Transverse colon (tissue), 4 donors: ENCODE measurements around the gene MTURN. TPM values are rescaled to one million over a fixed set of nuclear protein-coding genes. Genes with fewer than 3 reads are reported as not detected.

Experiments
- DNase-seq: peaks from one replicate; pipeline ENCODE4 v3.0.0-alpha.2; 2019
- H3K27ac ChIP-seq, 4 donors: fragments of 200-600 bp; sonication (generic); 2 replicates each; pipeline ENCODE4 v1.5.1; 2016 to 2018; ENCODE audit warnings: inconsistent platforms in 4 of 4
- H3K27me3 ChIP-seq: fragments of 200-600 bp; sonication (generic); 2 replicates; pipeline ENCODE4 v1.5.1; 2017; ENCODE audit warnings: inconsistent platforms
- H3K36me3 ChIP-seq, 4 donors: fragments of 200-600 bp; sonication (generic); 2 replicates each; pipeline ENCODE4 v1.5.1; 2017 to 2019; ENCODE audit warnings: inconsistent platforms in 4 of 4
- H3K4me1 ChIP-seq, 4 donors: fragments of 200-600 bp; sonication (generic); 2 replicates each; pipeline ENCODE4 v1.5.1; 2017 to 2020; ENCODE audit warnings: inconsistent platforms in 4 of 4
- H3K4me3 ChIP-seq, 4 donors: fragments of 200-600 bp; sonication (generic); 1 replicate in 1 of 4; 2 replicates in 3 of 4; pipeline versions ENCODE4 v1.5.1 to v1.6.1; 2017 to 2019; ENCODE audit warnings: inconsistent platforms in 4 of 4
- H3K9me3 ChIP-seq, 2 donors: fragments of 200-600 bp; sonication (generic); 2 replicates each; pipeline ENCODE4 v1.5.1; 2017 to 2019; ENCODE audit warnings: inconsistent platforms in 2 of 2
- EP300 ChIP-seq: sonication (generic); formaldehyde crosslinking; IDR thresholded peaks from one replicate; pipeline ENCODE4 v1.6.1; 2017; ENCODE audit warnings: antibody characterized with exemption, low read depth
- POLR2A ChIP-seq: fragments of 450-650 bp; IDR thresholded peaks from one replicate; pipeline ENCODE4 v1.6.1; 2016; ENCODE audit warnings: antibody characterized with exemption, mild to moderate bottlenecking, moderate library complexity
- POLR2AphosphoS5 ChIP-seq, 3 donors: sonication (generic); formaldehyde crosslinking; IDR thresholded peaks; one replicate each; pipeline ENCODE4 v1.6.1; 2016; ENCODE audit warnings: antibody characterized with exemption in 3 of 3
- WGBS, 2 donors: methylation state at CpG; one replicate each; pipeline ENCODE4 v1.1.5; 2018; ENCODE audit warnings: low coverage in 1 of 2; 5-methylcytosine and 5-hydroxymethylcytosine counted together
- in situ Hi-C, 4 donors: fragments of 200-750 bp; cut with MboI; loops; one replicate each; pipeline versions ENCODE4 v1.15.0 to v1.15.1; 2017; ENCODE audit warnings: low sequenced_read_pairs in 3 of 4, low pct_ligation_motif_present in 1 of 4, low pct_unique_long_range_greater_than_20kb in 1 of 4
- intact Hi-C: fragments of 100-400 bp; cut with DNase I; formaldehyde crosslinking; loops from one replicate; pipeline ENCODE4 v1.15.1; 2023; ENCODE audit warnings: low total_unique reads
- total RNA-seq, 4 donors: library from RNA; depleted of rRNA; stranded (reverse); fragments of >200 nt; gene quantifications; one replicate each; pipeline ENCODE4 v1.1.0, GENCODE V29; 2016
- TF ChIP-seq, protein P1 (sequence below), 5 experiments: fragments of 200-600 bp in 3 of 5; fragments of 450-650 bp in 2 of 5; sonication (generic) in 3 of 5; IDR thresholded peaks; 1 replicate in 2 of 5; 2 replicates in 3 of 5; pipeline ENCODE4 v1.5.1; 2016 to 2017; ENCODE audit warnings: antibody characterized with exemption in 5 of 5, inconsistent platforms in 3 of 5, mild to moderate bottlenecking in 2 of 5, moderate library complexity in 1 of 5

MTURN gene
- total RNA-seq, 4 donors from 2014 or later, result 7.9 to 28.3 (median 15.0) TPM

DNA sequence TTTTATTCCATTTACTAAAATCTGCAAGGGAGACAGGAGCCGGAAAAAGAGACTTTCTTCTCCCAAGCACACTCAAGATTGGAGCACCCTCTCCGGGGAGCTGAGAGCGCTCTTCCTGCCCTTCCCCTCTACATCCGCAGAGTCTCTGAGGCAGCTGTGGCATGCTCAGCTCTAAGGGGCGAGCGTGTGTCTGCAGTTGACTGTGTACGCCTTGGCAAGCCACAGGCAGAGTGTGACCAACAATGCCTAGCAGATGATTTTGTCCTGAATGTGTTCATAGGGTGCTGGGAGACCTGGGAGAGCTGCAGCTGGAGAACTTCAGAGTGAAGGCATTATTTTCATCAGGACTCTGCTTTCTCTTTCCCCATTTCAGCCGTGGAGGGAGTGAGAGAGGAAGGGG, 20.7 kb downstream of the MTURN start:
- TF ChIP-seq, protein P1, sequence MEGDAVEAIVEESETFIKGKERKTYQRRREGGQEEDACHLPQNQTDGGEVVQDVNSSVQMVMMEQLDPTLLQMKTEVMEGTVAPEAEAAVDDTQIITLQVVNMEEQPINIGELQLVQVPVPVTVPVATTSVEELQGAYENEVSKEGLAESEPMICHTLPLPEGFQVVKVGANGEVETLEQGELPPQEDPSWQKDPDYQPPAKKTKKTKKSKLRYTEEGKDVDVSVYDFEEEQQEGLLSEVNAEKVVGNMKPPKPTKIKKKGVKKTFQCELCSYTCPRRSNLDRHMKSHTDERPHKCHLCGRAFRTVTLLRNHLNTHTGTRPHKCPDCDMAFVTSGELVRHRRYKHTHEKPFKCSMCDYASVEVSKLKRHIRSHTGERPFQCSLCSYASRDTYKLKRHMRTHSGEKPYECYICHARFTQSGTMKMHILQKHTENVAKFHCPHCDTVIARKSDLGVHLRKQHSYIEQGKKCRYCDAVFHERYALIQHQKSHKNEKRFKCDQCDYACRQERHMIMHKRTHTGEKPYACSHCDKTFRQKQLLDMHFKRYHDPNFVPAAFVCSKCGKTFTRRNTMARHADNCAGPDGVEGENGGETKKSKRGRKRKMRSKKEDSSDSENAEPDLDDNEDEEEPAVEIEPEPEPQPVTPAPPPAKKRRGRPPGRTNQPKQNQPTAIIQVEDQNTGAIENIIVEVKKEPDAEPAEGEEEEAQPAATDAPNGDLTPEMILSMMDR (IDR thresholded peaks at IDR 0.05), result no peak
- no peak for TF ChIP-seq POLR2A
- no peak for TF ChIP-seq EP300
- no peak for TF ChIP-seq POLR2AphosphoS5 (IDR thresholded peaks at IDR 0.05)
- no peak overlapping the region for H3K4me3 ChIP-seq
- no peaks in the 10 kb centered on the region for H3K27me3 ChIP-seq
- WGBS, 2 donors, result 92 to 100% methylated on average over 1 to 8 of the region's 8 CpGs
- no peak overlapping the region for H3K27ac ChIP-seq
- H3K4me1 ChIP-seq, result peaks cover 0 to 10% (median 8%) of the 10 kb centered on the region in 4 donors
- intact Hi-C loops (no loop called here), in situ Hi-C loops (loop anchor here in 3 of 4 donors (25.0 kb wide), 3 partner anchors 257 to 582 kb away; no protein-coding TSS in a partner anchor)
- no peak for DNase-seq
- H3K9me3 ChIP-seq, result no peaks in the 10 kb centered on the region
- no peaks in the 10 kb centered on the region for H3K36me3 ChIP-seq

DNA sequence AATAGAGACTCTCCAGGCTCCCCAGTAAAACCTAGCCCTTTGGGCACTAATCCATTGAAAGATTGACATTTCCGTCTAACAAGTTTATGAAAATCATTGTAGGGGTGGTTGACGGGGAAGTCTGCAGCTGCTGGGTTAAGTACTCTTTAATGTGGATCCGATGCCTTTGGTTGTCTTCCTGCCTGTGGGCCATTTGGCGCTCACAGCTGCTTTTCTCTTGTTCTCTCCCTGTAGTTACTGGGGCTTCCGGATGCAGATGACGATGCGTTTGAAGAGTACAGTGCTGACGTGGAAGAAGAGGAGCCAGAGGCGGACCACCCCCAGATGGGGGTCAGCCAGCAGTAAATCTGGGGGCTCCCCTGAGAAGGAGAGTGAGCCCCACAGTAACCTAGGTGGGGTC, 22.4 kb downstream of the MTURN start:
- DNase-seq, result no peak
- in situ Hi-C loops (loop anchor here in 3 of 4 donors (25.0 kb wide), 3 partner anchors 255 to 580 kb away; no protein-coding TSS in a partner anchor), intact Hi-C loops (no loop called here)
- Histone ChIP-seq H3K27me3 (no peaks in the 10 kb centered on the region), H3K27ac (no peak overlapping the region), H3K9me3 (no peaks in the 10 kb centered on the region), H3K4me3 (no peak overlapping the region), H3K4me1 (peaks cover 0 to 10% (median 8%) of the 10 kb centered on the region in 4 donors), H3K36me3 (no peaks in the 10 kb centered on the region)
- TF ChIP-seq POLR2AphosphoS5 (IDR thresholded peaks at IDR 0.05) (no peak), EP300 (no peak), POLR2A (no peak)
- TF ChIP-seq, protein P1 (IDR thresholded peaks at IDR 0.05), result no peak
- WGBS, 2 donors, result 84 to 100% methylated on average over 3 to 9 of the region's 9 CpGs

GRCh38 chr7:30159163-30159562, 24.4 kb downstream of the MTURN start:
- DNase-seq, result peak; percentile 48
- in situ Hi-C loops (loop anchor here in 3 of 4 donors (25.0 kb wide), 3 partner anchors 253 to 578 kb away; no protein-coding TSS in a partner anchor), intact Hi-C loops (no loop called here)
- TF ChIP-seq POLR2A, result no peak
- TF ChIP-seq EP300, result no peak
- TF ChIP-seq, protein P1 (IDR thresholded peaks at IDR 0.05), result no peak
- TF ChIP-seq POLR2AphosphoS5 (IDR thresholded peaks at IDR 0.05), result peak in 1 of 3 donors; percentile 8
- H3K27me3 ChIP-seq, result no peaks in the 10 kb centered on the region
- H3K4me3 ChIP-seq, result no peak overlapping the region
- WGBS, 2 donors, result 47 to 51% methylated on average over 3 to 4 of the region's 4 CpGs
- peak overlapping the region in 3 of 4 donors; percentile 28 to 41 (median 38) for H3K27ac ChIP-seq
- H3K36me3 ChIP-seq, result no peaks in the 10 kb centered on the region
- peaks cover 0 to 13% (median 9%) of the 10 kb centered on the region in 4 donors for H3K4me1 ChIP-seq
- no peaks in the 10 kb centered on the region for H3K9me3 ChIP-seq

DNA sequence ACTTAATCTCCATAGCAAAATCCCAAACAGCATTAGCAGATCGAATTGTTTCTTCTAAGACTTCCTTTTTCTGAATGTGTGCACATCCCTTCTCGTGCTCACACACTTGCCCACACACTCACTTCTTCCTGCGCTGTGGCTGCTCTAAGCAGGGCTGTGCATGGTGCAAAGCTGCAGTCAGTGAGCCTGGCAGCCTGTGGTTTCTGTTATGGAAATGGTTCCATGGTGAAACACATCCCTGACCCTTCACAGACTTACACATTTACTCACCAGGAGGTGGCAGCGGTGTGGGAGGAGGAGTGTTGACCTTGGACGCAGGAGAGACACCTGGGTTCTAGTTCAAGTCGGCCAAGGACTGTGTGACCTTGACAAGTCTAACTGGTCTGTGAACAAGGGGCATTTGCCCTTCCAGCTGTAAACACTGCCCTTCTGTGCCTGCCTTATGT, 24.9 kb downstream of the MTURN start:
- no peak for TF ChIP-seq EP300
- TF ChIP-seq, protein P1 (IDR thresholded peaks at IDR 0.05), result peak in 2 of 5 experiments; percentile 31 to 45
- TF ChIP-seq POLR2AphosphoS5 (IDR thresholded peaks at IDR 0.05), result no peak
- no peak for TF ChIP-seq POLR2A
- no peaks in the 10 kb centered on the region for H3K9me3 ChIP-seq
- WGBS, 2 donors, result 35 to 39% methylated on average over 3 to 6 of the region's 6 CpGs
- peaks cover 0 to 15% (median 10%) of the 10 kb centered on the region in 4 donors for H3K4me1 ChIP-seq
- H3K27ac ChIP-seq, result peak overlapping the region in 3 of 4 donors; percentile 28 to 41 (median 38)
- no peak overlapping the region for H3K4me3 ChIP-seq
- intact Hi-C loops (loop anchor here (5.0 kb wide), 1 partner anchor 253 kb away; no protein-coding TSS in a partner anchor), in situ Hi-C loops (loop anchor here in 3 of 4 donors (10.0 to 25.0 kb wide), 5 partner anchors 245 to 578 kb away; no protein-coding TSS in a partner anchor)
- H3K36me3 ChIP-seq, result no peaks in the 10 kb centered on the region
- DNase-seq, result peak; percentile 41
- H3K27me3 ChIP-seq, result no peaks in the 10 kb centered on the region
